K562 (cell line): Measurements from ENCODE around the gene CTIF. TPM values are rescaled to one million over a fixed set of nuclear protein-coding genes. Genes with fewer than 3 reads are reported as not detected.

Experiments
- ATAC-seq: fragments of 200-7000 bp; cut with Tn5 transposase; 3 replicates; pipeline ENCODE4 v1.9.1; 2020; ENCODE audit warnings: moderate library complexity
- BruUV-seq: library from RNA; stranded (reverse); fragments of 400-500 nt; replicated peaks from 2 replicates; lab custom pipeline; 2021; lab: Mats Ljungman, UMichigan
- CTCF ChIA-PET: fragments of 300-600 bp; formaldehyde crosslinking; extraction: SDS; loops from one replicate; lab custom pipeline; 2021; ENCODE audit warnings: low intra/inter-chr PET ratio; lab: Yijun Ruan, JAX
- POLR2A ChIA-PET: fragments of 300-600, 350-650 bp; sonication (Branson Sonifier 250); formaldehyde crosslinking; extraction: SDS; loops from one replicate; lab custom pipeline; 2021; ENCODE audit warnings: antibody characterized with exemption, inconsistent platforms; lab: Yijun Ruan, JAX
- DNase-seq, 4 experiments: peaks; one replicate each; pipeline versions ENCODE4 v3.0.0 to v3.0.0-alpha.2; 2011 to 2018; ENCODE audit warnings: low spot score in 3 of 4, mixed read lengths in 3 of 4; ENCODE audit errors: extremely low read depth in 1 of 4
- FAIRE-seq: peaks from 2 replicates; lab custom pipeline; 2011; peaks lifted over from hg19 to GRCh38; lab: Jason Lieb, UNC
- H2AFZ ChIP-seq: 2 replicates; pipeline ENCODE4 v1.6.0; 2011; ENCODE audit warnings: low read depth, low read length, control low read depth, inconsistent platforms
- H3K27ac ChIP-seq: fragments of 200-600 bp; 3 replicates; pipeline ENCODE4 v1.8.0; 2011; ENCODE audit warnings: low read depth, mild to moderate bottlenecking, control low read depth, inconsistent platforms, low read length, moderate library complexity, mixed read lengths; ENCODE audit errors: extremely low read depth
- H3K27me3 ChIP-seq, 2 experiments: fragments of 300-600 bp in 1 of 2; 2 replicates in 1 of 2; 3 replicates in 1 of 2; pipeline versions ENCODE4 v1.6.0 to v1.8.0; 2011; ENCODE audit warnings: inconsistent platforms in 2 of 2, low read length in 2 of 2, mild to moderate bottlenecking in 1 of 2, mixed read lengths in 1 of 2, moderate library complexity in 1 of 2; ENCODE audit not compliant: control insufficient read depth in 2 of 2, insufficient read depth in 2 of 2
- H3K36me3 ChIP-seq: fragments of 300-600 bp; 3 replicates; pipeline ENCODE4 v1.8.0; 2011; ENCODE audit warnings: mild to moderate bottlenecking, low read length, inconsistent platforms; ENCODE audit not compliant: control insufficient read depth, insufficient read depth
- H3K4me1 ChIP-seq, 2 experiments: fragments of 200-600 bp in 1 of 2; replicated peaks in 1 of 2; 2 replicates in 1 of 2; 3 replicates in 1 of 2; pipeline versions ENCODE4 v1.5.1 to v1.8.0; 2011; ENCODE audit warnings: inconsistent platforms in 2 of 2, low read length in 2 of 2, mild to moderate bottlenecking in 1 of 2, mixed read lengths in 1 of 2, moderate library complexity in 1 of 2; ENCODE audit not compliant: control insufficient read depth in 2 of 2, insufficient read depth in 2 of 2
- H3K4me2 ChIP-seq: 2 replicates; pipeline ENCODE4 v1.6.1; 2011; ENCODE audit warnings: low read length, control low read depth, inconsistent platforms, mixed read lengths; ENCODE audit not compliant: insufficient read depth
- H3K4me3 ChIP-seq: fragments of 200-600 bp; sonication (generic), shearing (Covaris generic); 2 replicates; pipeline ENCODE4 v1.5.1; 2016; ENCODE audit warnings: control low read depth, inconsistent platforms
- H3K79me2 ChIP-seq: fragments of 200-600 bp; 3 replicates; pipeline ENCODE4 v1.8.0; 2011; ENCODE audit warnings: low read length, inconsistent platforms; ENCODE audit not compliant: control insufficient read depth, insufficient read depth
- H3K9ac ChIP-seq, 2 experiments: 2 replicates each; pipeline versions ENCODE4 v1.6.0 to v1.6.1; 2011; ENCODE audit warnings: low read depth in 2 of 2, low read length in 2 of 2, control low read depth in 1 of 2, inconsistent platforms in 1 of 2, mild to moderate bottlenecking in 1 of 2, mixed read lengths in 1 of 2; ENCODE audit not compliant: insufficient read depth in 1 of 2
- H3K9me1 ChIP-seq: one replicate; pipeline ENCODE4 v1.6.0; 2011; ENCODE audit warnings: inconsistent platforms, mild to moderate bottlenecking, low read length, moderate library complexity; ENCODE audit not compliant: control insufficient read depth, insufficient read depth
- H3K9me3 ChIP-seq: replicated peaks from 2 replicates; pipeline ENCODE4 v1.5.1; 2011; ENCODE audit warnings: low read depth, low read length, inconsistent platforms; ENCODE audit not compliant: control insufficient read depth, insufficient read depth
- H4K20me1 ChIP-seq: replicated peaks from 2 replicates; pipeline ENCODE4 v1.6.1; 2011; ENCODE audit warnings: low read length, inconsistent platforms, mixed read lengths; ENCODE audit not compliant: control insufficient read depth, insufficient read depth
- NR2C2 ChIP-seq, 2 experiments: fragments of 200-800 bp in 1 of 2; sonication (Bioruptor generic) in 1 of 2; sonication (generic) in 1 of 2; formaldehyde crosslinking in 1 of 2; IDR thresholded peaks; 2 replicates each; pipeline versions ENCODE4 v1.6.1 to v1.8.0; 2016 to 2022; ENCODE audit warnings: mild to moderate bottlenecking in 1 of 2, missing compliant biosample characterization in 1 of 2, missing genetic modification characterization in 1 of 2, missing genetic modification reagents in 1 of 2
- WGBS: fragments of 100-300 bp; shearing (Covaris generic); methylation state at CpG from one replicate; pipeline ENCODE4 v1.1.6; 2016; ENCODE audit warnings: low coverage, mixed read lengths; ENCODE audit not compliant: insufficient coverage; ENCODE audit errors: missing lambda C conversion rate; 5-methylcytosine and 5-hydroxymethylcytosine counted together
- in situ Hi-C: fragments of 300-500 bp; cut with MboI; formaldehyde crosslinking; loops from 4 replicates; pipeline ENCODE4 v1.15.0; 2018; ENCODE audit warnings: inconsistent platforms, mixed read lengths
- intact Hi-C: fragments of 100-400 bp; cut with micrococcal nuclease; formaldehyde crosslinking; loops from 2 replicates; pipeline ENCODE4 v1.14.2; 2022
- polyA plus RNA-seq, 8 experiments: library from polyadenylated mRNA; depleted of rRNA in 4 of 8; stranded (reverse) in 5 of 8; unstranded in 3 of 8; fragments of >200 nt; fragmentation: Nextera tagmentation in 2 of 8; fragmentation: Illumina TruSeq in 1 of 8; extraction: Ambion mirVana in 2 of 8; extraction: Trizol in 1 of 8; gene quantifications; 2 replicates each; pipeline versions ENCODE4 v1.2.1 to v1.2.3, GENCODE V29; 2011 to 2014; ENCODE audit warnings: inconsistent platforms in 1 of 8, missing spikeins in 1 of 8
- total RNA-seq, 7 experiments: library from RNA; depleted of rRNA in 6 of 7; stranded (reverse); fragments of >200 nt in 6 of 7; fragmentation: Illumina TruSeq in 2 of 7; extraction: Trizol in 2 of 7; gene quantifications; 2 replicates each; pipeline versions ENCODE4 v1.2.1 to v1.2.3, GENCODE V29; 2011 to 2021; ENCODE audit warnings: low replicate concordance in 1 of 7
- TF ChIP-seq, protein P1 (sequence below), 2 experiments: IDR thresholded peaks; 2 replicates each; pipeline ENCODE4 v1.6.1; 2012; ENCODE audit warnings: improper control_type of control experiment in 2 of 2, low read depth in 2 of 2, low read length in 2 of 2, borderline replicate concordance in 1 of 2

CTIF gene
- total and polyA plus RNA-seq, 9 of the 15 experiments (the other 6 are each of a cell fraction or from before 2014, with no cell fraction given) = 0.17 to 11.5 (median 2.2) TPM

- Histone ChIP-seq H3K27me3 (no peaks in the 10 kb centered on the region), H3K27ac (no peak overlapping the region), H3K4me2 (no peak overlapping the region), H3K36me3 (no peaks in the 10 kb centered on the region), H3K79me2 (peaks cover 10% of the 10 kb centered on the region; the same call in 2 of the 3 replicates), H3K4me3 (no peak overlapping the region), H4K20me1 (0 out of 2 replicates have a peak, but pooled peaks cover 4% of the 10 kb centered on the region), H2AFZ (no peak overlapping the region), H3K9me3 (no peaks in the 10 kb centered on the region), H3K9ac (no peak overlapping the region; a peak in 1 of 4 replicates), H3K4me1 (peaks cover 26 to 54% of the 10 kb centered on the region in 2 experiments), H3K9me1 (no peaks in the 10 kb centered on the region)
- FAIRE-seq (no peak), DNase-seq (no peak), ATAC-seq (no peak)
- in situ Hi-C loops (no loop called here), intact Hi-C loops (loop anchor here (10.0 kb wide), 1 partner anchor 57 kb away; no protein-coding TSS in a partner anchor)
- TF ChIP-seq NR2C2 (CRISPR knock-in tag; IDR thresholded peaks at IDR 0.05) (no peak), NR2C2 (tag; IDR thresholded peaks at IDR 0.05) (0 out of 2 replicates have a peak, but pooled peaks have one; percentile 1)
- TF ChIP-seq, protein P1, sequence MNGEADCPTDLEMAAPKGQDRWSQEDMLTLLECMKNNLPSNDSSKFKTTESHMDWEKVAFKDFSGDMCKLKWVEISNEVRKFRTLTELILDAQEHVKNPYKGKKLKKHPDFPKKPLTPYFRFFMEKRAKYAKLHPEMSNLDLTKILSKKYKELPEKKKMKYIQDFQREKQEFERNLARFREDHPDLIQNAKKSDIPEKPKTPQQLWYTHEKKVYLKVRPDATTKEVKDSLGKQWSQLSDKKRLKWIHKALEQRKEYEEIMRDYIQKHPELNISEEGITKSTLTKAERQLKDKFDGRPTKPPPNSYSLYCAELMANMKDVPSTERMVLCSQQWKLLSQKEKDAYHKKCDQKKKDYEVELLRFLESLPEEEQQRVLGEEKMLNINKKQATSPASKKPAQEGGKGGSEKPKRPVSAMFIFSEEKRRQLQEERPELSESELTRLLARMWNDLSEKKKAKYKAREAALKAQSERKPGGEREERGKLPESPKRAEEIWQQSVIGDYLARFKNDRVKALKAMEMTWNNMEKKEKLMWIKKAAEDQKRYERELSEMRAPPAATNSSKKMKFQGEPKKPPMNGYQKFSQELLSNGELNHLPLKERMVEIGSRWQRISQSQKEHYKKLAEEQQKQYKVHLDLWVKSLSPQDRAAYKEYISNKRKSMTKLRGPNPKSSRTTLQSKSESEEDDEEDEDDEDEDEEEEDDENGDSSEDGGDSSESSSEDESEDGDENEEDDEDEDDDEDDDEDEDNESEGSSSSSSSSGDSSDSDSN (IDR thresholded peaks at IDR 0.05; ENCODE audit: borderline replicate concordance in 1 of 2, low read depth in 2 of 2, low read length in 2 of 2) = no peak
- 67% methylated on average over 7 of the region's 9 CpGs for WGBS
- no TSS peak for BruUV-seq
- POLR2A ChIA-PET = interaction anchor here (1.1 to 2.2 kb wide), 3 partner anchors 9 to 18 kb away, joined by 3 to 7 read pairs (median 3); no protein-coding TSS in a partner anchor
- CTCF ChIA-PET = no interaction called here
Observed at GRCh38 chr18:48547531-48547981, 8.7 kb downstream of the CTIF start.
